SK-N-SH (cell line): ENCODE data around the gene PLEKHM3. TPM values are rescaled to one million over a fixed set of nuclear protein-coding genes. Genes with fewer than 3 reads are reported as not detected.

ENCODE experiments used
- CTCF ChIA-PET: fragments of 300-600, 350-600 bp; formaldehyde crosslinking; extraction: SDS; loops from one replicate; lab custom pipeline; 2021; lab: Yijun Ruan, JAX
- POLR2A ChIA-PET: fragments of 350-600 bp; sonication (Branson Sonifier 250); formaldehyde crosslinking; extraction: SDS; loops from one replicate; lab custom pipeline; 2020; ENCODE audit warnings: antibody characterized with exemption, inconsistent platforms; lab: Yijun Ruan, JAX
- DNase-seq: peaks from one replicate; pipeline ENCODE4 v3.0.0; 2012
- H2AFZ ChIP-seq: fragments of 200-600 bp; sonication (generic); 2 replicates; pipeline ENCODE4 v1.8.1; 2016; ENCODE audit warnings: antibody characterized with exemption, mild to moderate bottlenecking, low read depth
- H3F3A ChIP-seq: fragments of 200-600 bp; sonication (generic); replicated peaks from 2 replicates; pipeline ENCODE3; 2016; ENCODE audit warnings: antibody characterized with exemption, mild to moderate bottlenecking; ENCODE audit not compliant: insufficient read depth
- H3K27ac ChIP-seq, 2 experiments: fragments of 200-500 bp in 1 of 2; fragments of 200-600 bp in 1 of 2; sonication (Bioruptor generic) in 1 of 2; sonication (generic), shearing (Covaris generic) in 1 of 2; 2 replicates each; pipeline versions ENCODE4 v1.5.1 to v1.6.1; 2014 to 2016; ENCODE audit warnings: low read depth in 2 of 2, inconsistent platforms in 1 of 2, low read length in 1 of 2, mild to moderate bottlenecking in 1 of 2, mixed read lengths in 1 of 2
- H3K27me3 ChIP-seq: fragments of 200-600 bp; sonication (generic), shearing (Covaris generic); 2 replicates; pipeline ENCODE4 v1.6.1; 2016; ENCODE audit warnings: mixed run types; ENCODE audit not compliant: insufficient read depth
- H3K36me3 ChIP-seq, 2 experiments: fragments of 200-500 bp in 1 of 2; fragments of 200-600 bp in 1 of 2; sonication (Bioruptor generic) in 1 of 2; sonication (generic) in 1 of 2; replicated peaks in 1 of 2; 2 replicates each; pipeline versions ENCODE3 to v1.5.1; 2014 to 2016; ENCODE audit warnings: low read length in 1 of 2, mild to moderate bottlenecking in 1 of 2; ENCODE audit not compliant: insufficient read depth in 2 of 2, control insufficient read depth in 1 of 2
- H3K4me1 ChIP-seq, 2 experiments: fragments of 200-500 bp in 1 of 2; fragments of 200-600 bp in 1 of 2; sonication (Bioruptor generic) in 1 of 2; sonication (generic), shearing (Covaris generic) in 1 of 2; 2 replicates each; pipeline versions ENCODE4 v1.5.1 to v1.6.1; 2014 to 2016; ENCODE audit warnings: low read depth in 1 of 2, low read length in 1 of 2, mixed run types in 1 of 2; ENCODE audit not compliant: insufficient read depth in 2 of 2, control insufficient read depth in 1 of 2
- H3K4me2 ChIP-seq: fragments of 200-600 bp; sonication (generic), shearing (Covaris generic); 2 replicates; pipeline ENCODE4 v1.6.1; 2017; ENCODE audit warnings: mixed run types
- H3K4me3 ChIP-seq, 2 experiments: fragments of 200-500 bp in 1 of 2; fragments of 200-600 bp in 1 of 2; sonication (Bioruptor generic) in 1 of 2; sonication (generic), shearing (Covaris generic) in 1 of 2; 2 replicates each; pipeline versions ENCODE4 v1.5.1 to v1.8.1; 2014 to 2016; ENCODE audit warnings: low read depth in 2 of 2, inconsistent platforms in 1 of 2, low read length in 1 of 2, mild to moderate bottlenecking in 1 of 2, mixed read lengths in 1 of 2, moderate library complexity in 1 of 2
- H3K79me2 ChIP-seq: fragments of 200-600 bp; sonication (generic); 2 replicates; pipeline ENCODE4 v1.8.1; 2017; ENCODE audit warnings: mild to moderate bottlenecking; ENCODE audit not compliant: insufficient read depth
- H3K9ac ChIP-seq: fragments of 200-600 bp; sonication (generic); 2 replicates; pipeline ENCODE4 v1.6.1; 2017; ENCODE audit warnings: mixed run types
- H3K9me2 ChIP-seq: fragments of 200-600 bp; sonication (generic); 2 replicates; pipeline ENCODE4 v1.6.1; 2017; ENCODE audit warnings: mixed run types
- H3K9me3 ChIP-seq: fragments of 200-600 bp; sonication (generic); 2 replicates; pipeline ENCODE4 v1.6.1; 2017; ENCODE audit warnings: mixed run types, mild to moderate bottlenecking, moderate library complexity
- H4K20me1 ChIP-seq: fragments of 200-600 bp; sonication (generic); 2 replicates; pipeline ENCODE4 v1.6.1; 2017; ENCODE audit warnings: mild to moderate bottlenecking, mixed run types; ENCODE audit not compliant: insufficient read depth
- CHD2 ChIP-seq: fragments of 150-350 bp; IDR thresholded peaks from 2 replicates; pipeline ENCODE4 v1.6.1; 2018; ENCODE audit warnings: low read length; ENCODE audit not compliant: partially characterized antibody
- ELF1 ChIP-seq: IDR thresholded peaks from 2 replicates; pipeline ENCODE4 v1.4.0; 2012
- FOSL2 ChIP-seq: IDR thresholded peaks from 2 replicates; pipeline ENCODE4 v1.4.0; 2012; ENCODE audit warnings: low read depth, mild to moderate bottlenecking, moderate library complexity, borderline replicate concordance
- GATA2 ChIP-seq: sonication (generic); formaldehyde crosslinking; IDR thresholded peaks from 2 replicates; pipeline ENCODE4 v1.5.0; 2020; ENCODE audit warnings: mild to moderate bottlenecking, missing genetic modification reagents
- JUND ChIP-seq: IDR thresholded peaks from 2 replicates; pipeline ENCODE4 v1.4.0; 2012
- NFIC ChIP-seq: IDR thresholded peaks from 2 replicates; pipeline ENCODE4 v1.4.0; 2012; ENCODE audit warnings: borderline replicate concordance
- POLR2AphosphoS5 ChIP-seq: IDR thresholded peaks from 2 replicates; pipeline ENCODE4 v1.6.1; 2012; ENCODE audit warnings: low read depth, low read length
- RAD21 ChIP-seq: IDR thresholded peaks from 2 replicates; pipeline ENCODE4 v1.6.1; 2012; ENCODE audit warnings: mild to moderate bottlenecking, low read length
- RCOR1 ChIP-seq: fragments of 150-350 bp; IDR thresholded peaks from 2 replicates; pipeline ENCODE4 v1.6.1; 2017; ENCODE audit warnings: antibody characterized with exemption, low read length
- RFX5 ChIP-seq: IDR thresholded peaks from 2 replicates; pipeline ENCODE4 v1.6.1; 2012; ENCODE audit warnings: mild to moderate bottlenecking, improper control_type of control experiment, low read length
- RXRA ChIP-seq: IDR thresholded peaks from 2 replicates; pipeline ENCODE4 v1.4.0; 2012; ENCODE audit warnings: low read depth, mild to moderate bottlenecking, borderline replicate concordance
- SMC3 ChIP-seq: IDR thresholded peaks from 2 replicates; pipeline ENCODE4 v1.6.1; 2012; ENCODE audit warnings: low read depth, low read length, improper control_type of control experiment
- TAF1 ChIP-seq: IDR thresholded peaks from 2 replicates; pipeline ENCODE4 v1.6.1; 2012; ENCODE audit warnings: low read depth, mild to moderate bottlenecking, low read length, moderate library complexity, borderline replicate concordance
- TEAD4 ChIP-seq: IDR thresholded peaks from 2 replicates; pipeline ENCODE4 v1.4.0; 2012; ENCODE audit warnings: mild to moderate bottlenecking, borderline replicate concordance; ENCODE audit not compliant: insufficient read depth
- ZBTB33 ChIP-seq: IDR thresholded peaks from 2 replicates; pipeline ENCODE4 v1.4.0; 2012; ENCODE audit warnings: low read depth, borderline replicate concordance
- WGBS: methylation state at CpG from one replicate; pipeline ENCODE4 v1.1.6; 2017; ENCODE audit warnings: low lambda C conversion rate; 5-methylcytosine and 5-hydroxymethylcytosine counted together
- polyA plus RNA-seq, 3 experiments: library from polyadenylated mRNA; depleted of rRNA; stranded (reverse); fragments of >200 nt; gene quantifications; 2 replicates each; pipeline ENCODE4 v1.2.3, GENCODE V29; 2012
- TF ChIP-seq, protein P1 (sequence below): IDR thresholded peaks from 2 replicates; pipeline ENCODE4 v1.4.0; 2012; ENCODE audit warnings: low read depth
- TF ChIP-seq, protein P2 (sequence below): fragments of 150-350 bp; IDR thresholded peaks from 2 replicates; pipeline ENCODE4 v1.6.1; 2017; ENCODE audit warnings: antibody characterized with exemption, low read length, low read depth, borderline replicate concordance
- TF ChIP-seq, protein P3 (sequence below): fragments of 150-350 bp; IDR thresholded peaks from 2 replicates; pipeline ENCODE4 v1.6.1; 2016; ENCODE audit warnings: mild to moderate bottlenecking, low read depth, low read length
- TF ChIP-seq, protein P4 (sequence below): fragments of 200-600 bp; sonication (generic); IDR thresholded peaks from 2 replicates; pipeline ENCODE4 v1.6.1; 2017; ENCODE audit warnings: antibody characterized with exemption, mild to moderate bottlenecking, moderate library complexity

PLEKHM3 gene
- polyA plus RNA-seq, 1 of the 3 experiments (the other 2 are of a cell fraction) = 1.9 TPM

DNA sequence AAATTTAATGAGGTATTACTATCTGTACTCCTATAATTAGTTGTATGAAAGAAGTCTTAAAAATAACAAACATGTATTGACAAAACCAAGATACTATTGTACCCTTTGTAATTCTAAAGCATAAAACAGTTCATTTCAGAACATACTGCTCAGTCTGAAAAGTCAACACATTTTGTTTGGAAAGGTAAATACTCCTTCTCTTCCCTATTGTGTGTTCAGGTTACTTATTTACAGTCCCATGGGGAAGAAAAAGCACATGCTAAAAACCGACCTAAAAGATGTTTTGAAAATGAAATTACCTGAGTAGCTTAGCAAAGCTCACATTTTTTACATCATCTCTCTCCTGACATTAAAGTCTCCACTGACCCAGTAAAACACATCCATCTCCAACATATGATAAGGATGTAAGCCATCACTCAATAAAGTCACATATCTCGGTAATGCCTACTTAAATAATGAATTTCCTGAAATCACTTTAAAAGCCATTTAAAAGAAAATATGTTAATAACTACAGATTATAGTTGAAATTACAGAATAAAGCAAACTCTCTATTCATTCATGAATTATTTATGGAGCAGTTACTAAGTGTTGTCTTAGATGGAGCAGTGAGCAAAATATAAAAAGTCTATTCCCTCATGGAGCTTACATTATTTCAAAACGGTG, 180.0 kb downstream of the PLEKHM3 start:
- CTCF ChIA-PET = interaction anchor here (1.5 kb wide), 1 partner anchor 227 kb away, joined by 4 read pairs; no protein-coding TSS in a partner anchor

GRCh38 chr2:207844648-207845047, 180.7 kb downstream of the PLEKHM3 start:
- ChIA-PET CTCF (no interaction called here), POLR2A (no interaction called here)
- Histone ChIP-seq H3K4me3 (no peak overlapping the region), H3K36me3 (no peaks in the 10 kb centered on the region), H3K27ac (no peak overlapping the region), H3K4me1 (no peaks in the 10 kb centered on the region), H2AFZ (no peak overlapping the region), H3K9me2 (no peaks in the 10 kb centered on the region), H3K79me2 (no peaks in the 10 kb centered on the region), H4K20me1 (no peaks in the 10 kb centered on the region), H3K27me3 (no peaks in the 10 kb centered on the region), H3K9ac (no peak overlapping the region), H3K4me2 (no peak overlapping the region), H3F3A (no peaks in the 10 kb centered on the region), H3K9me3 (no peaks in the 10 kb centered on the region)
- WGBS = 55% methylated on average over 2 of the region's 2 CpGs
- no peak for DNase-seq
- TF ChIP-seq, protein P1, sequence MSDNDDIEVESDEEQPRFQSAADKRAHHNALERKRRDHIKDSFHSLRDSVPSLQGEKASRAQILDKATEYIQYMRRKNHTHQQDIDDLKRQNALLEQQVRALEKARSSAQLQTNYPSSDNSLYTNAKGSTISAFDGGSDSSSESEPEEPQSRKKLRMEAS = no peak
- TF ChIP-seq, protein P2, sequence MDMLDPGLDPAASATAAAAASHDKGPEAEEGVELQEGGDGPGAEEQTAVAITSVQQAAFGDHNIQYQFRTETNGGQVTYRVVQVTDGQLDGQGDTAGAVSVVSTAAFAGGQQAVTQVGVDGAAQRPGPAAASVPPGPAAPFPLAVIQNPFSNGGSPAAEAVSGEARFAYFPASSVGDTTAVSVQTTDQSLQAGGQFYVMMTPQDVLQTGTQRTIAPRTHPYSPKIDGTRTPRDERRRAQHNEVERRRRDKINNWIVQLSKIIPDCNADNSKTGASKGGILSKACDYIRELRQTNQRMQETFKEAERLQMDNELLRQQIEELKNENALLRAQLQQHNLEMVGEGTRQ = no peak
- TF ChIP-seq TEAD4 (no peak), SMC3 (no peak), JUND (no peak), RFX5 (no peak), FOSL2 (no peak), NFIC (no peak), GATA2 (CRISPR knock-in tag) (no peak), TAF1 (no peak), RXRA (no peak), RAD21 (no peak), CHD2 (no peak)
- TF ChIP-seq, protein P3, sequence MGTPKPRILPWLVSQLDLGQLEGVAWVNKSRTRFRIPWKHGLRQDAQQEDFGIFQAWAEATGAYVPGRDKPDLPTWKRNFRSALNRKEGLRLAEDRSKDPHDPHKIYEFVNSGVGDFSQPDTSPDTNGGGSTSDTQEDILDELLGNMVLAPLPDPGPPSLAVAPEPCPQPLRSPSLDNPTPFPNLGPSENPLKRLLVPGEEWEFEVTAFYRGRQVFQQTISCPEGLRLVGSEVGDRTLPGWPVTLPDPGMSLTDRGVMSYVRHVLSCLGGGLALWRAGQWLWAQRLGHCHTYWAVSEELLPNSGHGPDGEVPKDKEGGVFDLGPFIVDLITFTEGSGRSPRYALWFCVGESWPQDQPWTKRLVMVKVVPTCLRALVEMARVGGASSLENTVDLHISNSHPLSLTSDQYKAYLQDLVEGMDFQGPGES = no peak

More for the DNA sequence above, 180.0 kb downstream of the PLEKHM3 start:
- Histone ChIP-seq H3K27ac (no peak overlapping the region), H3K4me1 (no peaks in the 10 kb centered on the region), H3K9me3 (no peaks in the 10 kb centered on the region), H3F3A (no peaks in the 10 kb centered on the region), H3K36me3 (no peaks in the 10 kb centered on the region), H3K79me2 (no peaks in the 10 kb centered on the region), H4K20me1 (no peaks in the 10 kb centered on the region), H3K4me3 (no peak overlapping the region), H3K9ac (no peak overlapping the region), H3K4me2 (no peak overlapping the region), H3K27me3 (no peaks in the 10 kb centered on the region), H2AFZ (no peak overlapping the region), H3K9me2 (no peaks in the 10 kb centered on the region)
- 71% methylated on average over 3 of the region's 3 CpGs for WGBS
- DNase-seq = no peak
- no peak for TF ChIP-seq ZBTB33
- TF ChIP-seq RCOR1 = no peak
- no peak for TF ChIP-seq ELF1
- no peak for TF ChIP-seq RXRA
- no peak for TF ChIP-seq JUND
- no peak for TF ChIP-seq GATA2 (CRISPR knock-in tag)
- TF ChIP-seq, protein P4, sequence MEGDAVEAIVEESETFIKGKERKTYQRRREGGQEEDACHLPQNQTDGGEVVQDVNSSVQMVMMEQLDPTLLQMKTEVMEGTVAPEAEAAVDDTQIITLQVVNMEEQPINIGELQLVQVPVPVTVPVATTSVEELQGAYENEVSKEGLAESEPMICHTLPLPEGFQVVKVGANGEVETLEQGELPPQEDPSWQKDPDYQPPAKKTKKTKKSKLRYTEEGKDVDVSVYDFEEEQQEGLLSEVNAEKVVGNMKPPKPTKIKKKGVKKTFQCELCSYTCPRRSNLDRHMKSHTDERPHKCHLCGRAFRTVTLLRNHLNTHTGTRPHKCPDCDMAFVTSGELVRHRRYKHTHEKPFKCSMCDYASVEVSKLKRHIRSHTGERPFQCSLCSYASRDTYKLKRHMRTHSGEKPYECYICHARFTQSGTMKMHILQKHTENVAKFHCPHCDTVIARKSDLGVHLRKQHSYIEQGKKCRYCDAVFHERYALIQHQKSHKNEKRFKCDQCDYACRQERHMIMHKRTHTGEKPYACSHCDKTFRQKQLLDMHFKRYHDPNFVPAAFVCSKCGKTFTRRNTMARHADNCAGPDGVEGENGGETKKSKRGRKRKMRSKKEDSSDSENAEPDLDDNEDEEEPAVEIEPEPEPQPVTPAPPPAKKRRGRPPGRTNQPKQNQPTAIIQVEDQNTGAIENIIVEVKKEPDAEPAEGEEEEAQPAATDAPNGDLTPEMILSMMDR = no peak
- TF ChIP-seq POLR2AphosphoS5 = no peak
- POLR2A ChIA-PET = no interaction called here
